HFF-Myc (cell line): ENCODE data around the gene KPRP.

ENCODE experiments used
- DNase-seq: peaks from one replicate; pipeline ENCODE4 v3.0.0-alpha.2; 2011; ENCODE audit warnings: low read depth; ENCODE audit errors: extremely low read depth
- H3K4me3 ChIP-seq: replicated peaks from 2 replicates; pipeline ENCODE4 v1.5.1; 2011; ENCODE audit warnings: low read depth, mild to moderate bottlenecking, control low read depth, low read length
- TF ChIP-seq, protein P1 (sequence below): IDR thresholded peaks from 2 replicates; pipeline ENCODE4 v1.5.1; 2012; ENCODE audit warnings: mild to moderate bottlenecking, low read depth, low read length, control low read depth; ENCODE audit errors: missing control alignments

Gene KPRP

GRCh38 chr1:152757747-152758146 is at the start of gene KPRP:
KPRP (plus strand) TSS chr1:152758025; CDS start chr1:152759589, 1,564 bp downstream.
- TF ChIP-seq, protein P1, sequence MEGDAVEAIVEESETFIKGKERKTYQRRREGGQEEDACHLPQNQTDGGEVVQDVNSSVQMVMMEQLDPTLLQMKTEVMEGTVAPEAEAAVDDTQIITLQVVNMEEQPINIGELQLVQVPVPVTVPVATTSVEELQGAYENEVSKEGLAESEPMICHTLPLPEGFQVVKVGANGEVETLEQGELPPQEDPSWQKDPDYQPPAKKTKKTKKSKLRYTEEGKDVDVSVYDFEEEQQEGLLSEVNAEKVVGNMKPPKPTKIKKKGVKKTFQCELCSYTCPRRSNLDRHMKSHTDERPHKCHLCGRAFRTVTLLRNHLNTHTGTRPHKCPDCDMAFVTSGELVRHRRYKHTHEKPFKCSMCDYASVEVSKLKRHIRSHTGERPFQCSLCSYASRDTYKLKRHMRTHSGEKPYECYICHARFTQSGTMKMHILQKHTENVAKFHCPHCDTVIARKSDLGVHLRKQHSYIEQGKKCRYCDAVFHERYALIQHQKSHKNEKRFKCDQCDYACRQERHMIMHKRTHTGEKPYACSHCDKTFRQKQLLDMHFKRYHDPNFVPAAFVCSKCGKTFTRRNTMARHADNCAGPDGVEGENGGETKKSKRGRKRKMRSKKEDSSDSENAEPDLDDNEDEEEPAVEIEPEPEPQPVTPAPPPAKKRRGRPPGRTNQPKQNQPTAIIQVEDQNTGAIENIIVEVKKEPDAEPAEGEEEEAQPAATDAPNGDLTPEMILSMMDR: no peak
- no peak for DNase-seq
- H3K4me3 ChIP-seq: no peak within 1 kb of the TSS

- DNase-seq: no peak
- no peak overlapping the region for H3K4me3 ChIP-seq
- TF ChIP-seq, protein P1: no peak
Measured at GRCh38 chr1:152718238-152718637, 39.6 kb upstream of the KPRP start.

GRCh38 chr1:152725261-152725660 is 32.6 kb upstream of the KPRP start:
- H3K4me3 ChIP-seq: no peak overlapping the region
- TF ChIP-seq, protein P1: no peak
- DNase-seq: no peak

DNA sequence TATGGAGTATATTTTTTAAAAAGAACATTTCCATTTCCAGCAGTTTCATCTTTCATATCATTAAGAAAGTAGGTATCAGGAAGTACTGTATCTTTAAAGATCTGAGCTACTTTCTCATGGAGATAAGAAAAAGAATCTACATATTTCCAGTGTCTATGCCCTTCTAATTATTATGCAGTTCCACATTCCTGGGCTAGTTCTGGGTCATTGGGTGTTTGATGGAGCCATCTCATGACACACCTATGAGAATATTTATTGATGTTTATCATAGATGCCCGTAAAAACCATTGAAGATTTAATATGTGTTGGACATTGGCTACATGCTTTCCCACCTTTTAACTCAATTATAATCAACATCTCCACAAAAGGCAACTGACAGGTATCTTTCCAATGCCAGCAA is 28.8 kb upstream of the KPRP start:
- TF ChIP-seq, protein P1: no peak
- no peak overlapping the region for H3K4me3 ChIP-seq
- DNase-seq: no peak

DNA sequence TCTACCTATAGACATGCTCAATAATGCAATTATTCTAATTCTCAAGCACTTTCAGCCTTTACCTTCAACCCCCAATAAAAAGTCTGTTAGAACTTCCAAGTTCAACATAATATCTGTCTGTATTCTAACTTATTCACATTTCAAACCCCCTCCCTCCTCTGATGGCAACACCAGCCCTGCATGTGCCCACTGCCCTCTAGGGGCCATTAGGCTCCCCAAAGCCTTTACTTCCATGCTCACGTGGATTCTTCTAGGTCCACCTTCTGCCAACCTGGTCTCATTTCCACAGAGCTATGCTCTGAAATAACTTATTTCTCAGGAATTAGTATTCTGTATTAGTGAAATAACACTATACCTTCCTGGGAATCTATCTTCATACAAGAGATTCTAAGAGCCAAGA is 22.2 kb upstream of the KPRP start:
- no peak for DNase-seq
- H3K4me3 ChIP-seq: no peak overlapping the region
- TF ChIP-seq, protein P1: no peak

DNA sequence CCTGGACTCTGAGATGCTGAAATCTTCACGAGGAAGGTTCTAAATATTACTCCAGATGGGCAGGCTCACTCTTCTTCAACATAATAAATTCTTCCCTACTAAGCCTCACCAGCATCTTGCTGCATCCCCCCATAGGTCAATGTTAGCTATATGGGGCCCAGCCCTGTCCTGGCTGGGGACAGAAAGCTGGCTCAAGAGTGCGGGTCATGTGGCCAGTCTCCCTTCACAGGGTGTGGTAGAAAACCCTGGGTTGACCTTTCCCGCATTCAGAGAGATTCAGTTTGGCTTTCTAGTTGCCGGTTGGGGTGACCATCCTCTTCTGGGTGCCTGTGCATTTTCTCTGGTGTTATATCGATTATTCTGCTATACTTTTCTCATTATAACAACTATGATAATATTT is 19.8 kb upstream of the KPRP start:
- DNase-seq: no peak
- TF ChIP-seq, protein P1: no peak
- no peak overlapping the region for H3K4me3 ChIP-seq

- no peak overlapping the region for H3K4me3 ChIP-seq
- DNase-seq: no peak
- TF ChIP-seq, protein P1: no peak
Measured at GRCh38 chr1:152739841-152740240, 18.0 kb upstream of the KPRP start.
